Panc1 (cell line): ENCODE results near the gene PRND. TPM values are rescaled to one million over a fixed set of nuclear protein-coding genes. Genes with fewer than 3 reads are reported as not detected.

ENCODE experiments used
- ATAC-seq: fragments of 200-7000 bp; cut with Tn5 transposase; 2 replicates; pipeline ENCODE4 v1.9.1; 2020; ENCODE audit warnings: mild to moderate bottlenecking, moderate library complexity
- BruUV-seq: library from RNA; stranded (reverse); fragments of 400-500 nt; replicated peaks from 2 replicates; lab custom pipeline; 2021; lab: Mats Ljungman, UMichigan
- CTCF ChIA-PET: fragments of 300-600 bp; sonication (Branson Sonifier 250); formaldehyde crosslinking; loops from one replicate; lab custom pipeline; 2022; ENCODE audit warnings: antibody characterized with exemption; lab: Charles Lee
- POLR2A ChIA-PET: fragments of 300-600 bp; sonication (Branson Sonifier 250); formaldehyde crosslinking; loops from one replicate; lab custom pipeline; 2022; ENCODE audit warnings: antibody characterized with exemption; lab: Charles Lee
- DNase-seq: peaks from one replicate; pipeline ENCODE4 v3.0.0-alpha.2; 2010; ENCODE audit warnings: low read depth, low spot score
- H3K27ac ChIP-seq: 2 replicates; pipeline ENCODE4 v1.5.1; 2011; ENCODE audit warnings: mild to moderate bottlenecking, low read length, inconsistent platforms
- H3K27me3 ChIP-seq: fragments of 200-500 bp; sonication (Bioruptor generic); 2 replicates; pipeline ENCODE4 v1.6.0; 2014; ENCODE audit warnings: low read length, inconsistent platforms; ENCODE audit not compliant: control insufficient read depth, insufficient read depth
- H3K36me3 ChIP-seq: fragments of 200-500 bp; sonication (Bioruptor generic); 2 replicates; pipeline ENCODE4 v1.5.1; 2014; ENCODE audit warnings: inconsistent platforms, mild to moderate bottlenecking, low read length, moderate library complexity; ENCODE audit not compliant: control insufficient read depth, insufficient read depth
- H3K4me1 ChIP-seq: 2 replicates; pipeline ENCODE4 v1.5.1; 2011; ENCODE audit warnings: inconsistent platforms, mild to moderate bottlenecking, low read length, moderate library complexity; ENCODE audit not compliant: control insufficient read depth, insufficient read depth
- H3K4me3 ChIP-seq, 2 experiments: 2 replicates each; pipeline ENCODE4 v1.5.1; 2011 to 2012; ENCODE audit warnings: low read depth in 2 of 2, low read length in 2 of 2, mild to moderate bottlenecking in 2 of 2, inconsistent platforms in 1 of 2, moderate library complexity in 1 of 2
- H3K9me3 ChIP-seq: fragments of 200-500 bp; sonication (Bioruptor generic); 2 replicates; pipeline ENCODE4 v1.5.1; 2014; ENCODE audit warnings: low read depth, mild to moderate bottlenecking, inconsistent platforms, low read length, moderate library complexity; ENCODE audit not compliant: control insufficient read depth, insufficient read depth
- POLR2AphosphoS5 ChIP-seq: IDR thresholded peaks from 2 replicates; pipeline ENCODE4 v1.6.1; 2012; ENCODE audit warnings: mild to moderate bottlenecking, low read depth, low read length, moderate library complexity
- SIN3A ChIP-seq: IDR thresholded peaks from 2 replicates; pipeline ENCODE4 v1.6.1; 2012; ENCODE audit warnings: low read depth, mild to moderate bottlenecking, low read length, moderate library complexity, borderline replicate concordance; ENCODE audit not compliant: insufficient read depth
- TCF7L2 ChIP-seq: IDR thresholded peaks from 2 replicates; pipeline ENCODE4 v1.6.1; 2011; ENCODE audit warnings: mild to moderate bottlenecking, low read depth, low read length, inconsistent platforms
- in situ Hi-C: cut with HindIII; loops from 2 replicates; pipeline ENCODE4 v1.10.0; 2016; ENCODE audit warnings: low sequenced_read_pairs, low pct_unique_long_range_greater_than_20kb
- intact Hi-C: fragments of 100-400 bp; cut with micrococcal nuclease; formaldehyde crosslinking; loops from one replicate; pipeline ENCODE4 v1.10.0; 2022; ENCODE audit not compliant: unreplicated experiment
- total RNA-seq: library from RNA; stranded (reverse); gene quantifications from one replicate; pipeline ENCODE4 v1.2.1, GENCODE V29; 2021; ENCODE audit not compliant: unreplicated experiment
- TF ChIP-seq, protein P1 (sequence below), 2 experiments: IDR thresholded peaks; 2 replicates each; pipeline ENCODE4 v1.6.1; 2011 to 2012; ENCODE audit warnings: low read depth in 2 of 2, control low read depth in 1 of 2, low read length in 1 of 2, mild to moderate bottlenecking in 1 of 2, moderate library complexity in 1 of 2; ENCODE audit not compliant: insufficient read depth in 1 of 2
- TF ChIP-seq, protein P2 (sequence below): fragments of 450-650 bp; IDR thresholded peaks from 2 replicates; pipeline ENCODE4 v1.5.1; 2017; ENCODE audit warnings: mild to moderate bottlenecking

Gene PRND
- total RNA-seq, 1 experiment from 2014 or later: not detected

DNA sequence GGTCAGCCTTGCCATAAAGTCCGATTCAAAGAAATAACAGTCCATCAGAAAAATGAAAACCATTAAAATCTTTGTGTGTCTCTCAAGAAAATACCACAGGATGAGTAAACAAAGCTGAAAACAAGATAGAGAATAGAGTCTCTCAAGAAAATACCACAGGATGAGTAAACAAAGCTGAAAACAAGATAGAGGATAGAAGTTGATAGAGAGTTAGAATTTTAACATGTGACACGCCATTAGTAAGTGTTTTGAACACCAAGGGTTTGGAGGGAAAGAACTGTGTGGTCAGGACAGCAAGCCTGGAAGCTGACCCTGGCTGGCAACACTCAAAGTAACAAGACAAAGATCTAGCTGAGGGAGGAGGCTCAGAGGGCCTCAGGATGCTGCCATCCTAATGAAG, 43.9 kb upstream of the PRND start:
- DNase-seq: no peak
- H3K36me3 ChIP-seq: no peaks in the 10 kb centered on the region
- no TSS peak for BruUV-seq

DNA sequence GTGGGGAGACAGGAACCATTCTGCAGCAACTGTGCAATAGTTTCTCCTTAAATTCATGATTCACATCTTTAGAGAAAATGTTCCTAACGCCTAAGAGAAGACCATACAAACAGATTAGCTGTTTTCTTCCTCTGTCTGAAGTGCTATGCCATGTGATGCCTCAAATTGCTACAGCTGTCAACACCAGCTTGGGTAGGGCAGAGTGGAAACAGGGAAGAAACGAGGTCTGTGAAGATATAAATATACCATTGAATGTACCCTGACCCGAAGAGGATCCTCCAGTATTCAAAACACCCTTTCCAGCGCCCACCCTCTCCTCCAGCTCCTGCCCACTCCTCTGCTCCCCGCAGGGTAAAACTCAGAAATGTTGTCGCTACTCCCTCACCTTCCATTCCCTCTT, 40.3 kb upstream of the PRND start:
- BruUV-seq: no TSS peak
- no peak for ATAC-seq
- in situ Hi-C loops: no loop called here

More for the DNA sequence above, 43.9 kb upstream of the PRND start:
- in situ Hi-C loops: no loop called here
- ChIA-PET CTCF (no interaction called here), POLR2A (no interaction called here)
- TF ChIP-seq TCF7L2: no peak
- TF ChIP-seq SIN3A: no peak
- intact Hi-C loops: no loop called here
- no peak overlapping the region for H3K4me3 ChIP-seq
- ATAC-seq: no peak
- no peak overlapping the region for H3K27ac ChIP-seq
- peaks cover 4% of the 10 kb centered on the region; the same call in 1 of the 2 replicates for H3K27me3 ChIP-seq
- H3K4me1 ChIP-seq: no peaks in the 10 kb centered on the region
- H3K9me3 ChIP-seq: no peaks in the 10 kb centered on the region

DNA sequence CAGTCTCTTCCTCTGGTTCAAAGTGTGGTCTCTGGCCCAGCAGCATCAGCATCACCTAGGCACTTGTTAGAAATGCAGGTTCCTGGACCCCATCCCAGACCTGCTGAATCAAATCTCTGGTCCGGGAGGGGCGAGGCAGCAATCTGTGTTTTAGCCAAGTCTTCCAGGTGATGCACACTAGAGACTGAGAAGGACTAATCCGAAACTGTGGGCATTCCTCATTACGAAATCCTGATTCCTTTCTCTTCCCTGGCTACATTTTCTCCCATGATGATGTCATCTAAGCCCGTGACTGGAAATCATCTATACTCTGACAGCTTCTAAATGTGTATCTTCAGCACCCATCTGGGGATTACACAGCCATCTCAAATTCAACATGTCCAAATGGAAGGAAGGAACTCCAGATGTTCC, 39.7 kb upstream of the PRND start:
- H3K27me3 ChIP-seq: no peaks in the 10 kb centered on the region
- CTCF ChIA-PET: no interaction called here
- BruUV-seq: no TSS peak
- H3K9me3 ChIP-seq: no peaks in the 10 kb centered on the region
- intact Hi-C loops: no loop called here
- TF ChIP-seq, protein P1, sequence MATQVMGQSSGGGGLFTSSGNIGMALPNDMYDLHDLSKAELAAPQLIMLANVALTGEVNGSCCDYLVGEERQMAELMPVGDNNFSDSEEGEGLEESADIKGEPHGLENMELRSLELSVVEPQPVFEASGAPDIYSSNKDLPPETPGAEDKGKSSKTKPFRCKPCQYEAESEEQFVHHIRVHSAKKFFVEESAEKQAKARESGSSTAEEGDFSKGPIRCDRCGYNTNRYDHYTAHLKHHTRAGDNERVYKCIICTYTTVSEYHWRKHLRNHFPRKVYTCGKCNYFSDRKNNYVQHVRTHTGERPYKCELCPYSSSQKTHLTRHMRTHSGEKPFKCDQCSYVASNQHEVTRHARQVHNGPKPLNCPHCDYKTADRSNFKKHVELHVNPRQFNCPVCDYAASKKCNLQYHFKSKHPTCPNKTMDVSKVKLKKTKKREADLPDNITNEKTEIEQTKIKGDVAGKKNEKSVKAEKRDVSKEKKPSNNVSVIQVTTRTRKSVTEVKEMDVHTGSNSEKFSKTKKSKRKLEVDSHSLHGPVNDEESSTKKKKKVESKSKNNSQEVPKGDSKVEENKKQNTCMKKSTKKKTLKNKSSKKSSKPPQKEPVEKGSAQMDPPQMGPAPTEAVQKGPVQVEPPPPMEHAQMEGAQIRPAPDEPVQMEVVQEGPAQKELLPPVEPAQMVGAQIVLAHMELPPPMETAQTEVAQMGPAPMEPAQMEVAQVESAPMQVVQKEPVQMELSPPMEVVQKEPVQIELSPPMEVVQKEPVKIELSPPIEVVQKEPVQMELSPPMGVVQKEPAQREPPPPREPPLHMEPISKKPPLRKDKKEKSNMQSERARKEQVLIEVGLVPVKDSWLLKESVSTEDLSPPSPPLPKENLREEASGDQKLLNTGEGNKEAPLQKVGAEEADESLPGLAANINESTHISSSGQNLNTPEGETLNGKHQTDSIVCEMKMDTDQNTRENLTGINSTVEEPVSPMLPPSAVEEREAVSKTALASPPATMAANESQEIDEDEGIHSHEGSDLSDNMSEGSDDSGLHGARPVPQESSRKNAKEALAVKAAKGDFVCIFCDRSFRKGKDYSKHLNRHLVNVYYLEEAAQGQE (IDR thresholded peaks at IDR 0.05; ENCODE audit: insufficient read depth in 1 of 2, low read depth in 2 of 2, low read length in 1 of 2): no peak
- no peak for TF ChIP-seq SIN3A
- TF ChIP-seq, protein P2, sequence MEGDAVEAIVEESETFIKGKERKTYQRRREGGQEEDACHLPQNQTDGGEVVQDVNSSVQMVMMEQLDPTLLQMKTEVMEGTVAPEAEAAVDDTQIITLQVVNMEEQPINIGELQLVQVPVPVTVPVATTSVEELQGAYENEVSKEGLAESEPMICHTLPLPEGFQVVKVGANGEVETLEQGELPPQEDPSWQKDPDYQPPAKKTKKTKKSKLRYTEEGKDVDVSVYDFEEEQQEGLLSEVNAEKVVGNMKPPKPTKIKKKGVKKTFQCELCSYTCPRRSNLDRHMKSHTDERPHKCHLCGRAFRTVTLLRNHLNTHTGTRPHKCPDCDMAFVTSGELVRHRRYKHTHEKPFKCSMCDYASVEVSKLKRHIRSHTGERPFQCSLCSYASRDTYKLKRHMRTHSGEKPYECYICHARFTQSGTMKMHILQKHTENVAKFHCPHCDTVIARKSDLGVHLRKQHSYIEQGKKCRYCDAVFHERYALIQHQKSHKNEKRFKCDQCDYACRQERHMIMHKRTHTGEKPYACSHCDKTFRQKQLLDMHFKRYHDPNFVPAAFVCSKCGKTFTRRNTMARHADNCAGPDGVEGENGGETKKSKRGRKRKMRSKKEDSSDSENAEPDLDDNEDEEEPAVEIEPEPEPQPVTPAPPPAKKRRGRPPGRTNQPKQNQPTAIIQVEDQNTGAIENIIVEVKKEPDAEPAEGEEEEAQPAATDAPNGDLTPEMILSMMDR: no peak
- no peak for TF ChIP-seq POLR2AphosphoS5
- no peak for TF ChIP-seq TCF7L2
- POLR2A ChIA-PET: no interaction called here
- ATAC-seq: no peak
- no peaks in the 10 kb centered on the region for H3K36me3 ChIP-seq
- H3K4me1 ChIP-seq: peaks cover 11% of the 10 kb centered on the region
- H3K4me3 ChIP-seq: no peak overlapping the region
- in situ Hi-C loops: no loop called here
- H3K27ac ChIP-seq: no peak overlapping the region
- no peak for DNase-seq

More for the DNA sequence above, 40.3 kb upstream of the PRND start:
- Histone ChIP-seq H3K36me3 (no peaks in the 10 kb centered on the region), H3K27ac (no peak overlapping the region), H3K27me3 (no peaks in the 10 kb centered on the region), H3K4me1 (peaks cover 11% of the 10 kb centered on the region), H3K4me3 (no peak overlapping the region), H3K9me3 (no peaks in the 10 kb centered on the region)
- TF ChIP-seq TCF7L2 (no peak), SIN3A (no peak), POLR2AphosphoS5 (no peak)
- TF ChIP-seq, protein P1 (IDR thresholded peaks at IDR 0.05; ENCODE audit: insufficient read depth in 1 of 2, low read depth in 2 of 2, low read length in 1 of 2): no peak
- TF ChIP-seq, protein P2: no peak
- ChIA-PET CTCF (no interaction called here), POLR2A (no interaction called here)
- no peak for DNase-seq
- intact Hi-C loops: no loop called here
